Neural progenitor cell (in vitro differentiated cells): Measurements from ENCODE around the gene MIR17HG. TPM values are rescaled to one million over a fixed set of nuclear protein-coding genes. Genes with fewer than 3 reads are reported as not detected.

Source experiments
- DNase-seq: peaks from one replicate; pipeline ENCODE4 v3.0.0-alpha.2; 2016; ENCODE audit warnings: low spot score
- H2AFZ ChIP-seq: fragments of 200-600 bp; sonication (generic); replicated peaks from 2 replicates; pipeline ENCODE4 v1.6.1; 2016; ENCODE audit warnings: antibody characterized with exemption
- H3F3A ChIP-seq: fragments of 200-600 bp; sonication (generic); 2 replicates; pipeline ENCODE4 v1.6.1; 2016; ENCODE audit warnings: antibody characterized with exemption, low read depth
- H3K27ac ChIP-seq: fragments of 200-600 bp; sonication (generic); 2 replicates; pipeline ENCODE4 v1.5.1; 2016; ENCODE audit warnings: mild to moderate bottlenecking
- H3K27me3 ChIP-seq: fragments of 200-600 bp; sonication (generic); 2 replicates; pipeline ENCODE4 v1.6.1; 2016; ENCODE audit warnings: mild to moderate bottlenecking, moderate library complexity
- H3K36me3 ChIP-seq: fragments of 200-600 bp; sonication (generic); 2 replicates; pipeline ENCODE4 v1.5.1; 2016
- H3K4me1 ChIP-seq: fragments of 200-600 bp; sonication (generic); 2 replicates; pipeline ENCODE4 v1.6.1; 2016; ENCODE audit warnings: mixed run types
- H3K4me2 ChIP-seq: fragments of 200-600 bp; sonication (generic); 2 replicates; pipeline ENCODE4 v1.6.1; 2016
- H3K4me3 ChIP-seq: fragments of 200-600 bp; sonication (generic); 2 replicates; pipeline ENCODE4 v1.5.1; 2016
- H3K79me2 ChIP-seq: fragments of 200-600 bp; sonication (generic); 2 replicates; pipeline ENCODE4 v1.6.1; 2016; ENCODE audit warnings: low read depth
- H3K9ac ChIP-seq: fragments of 200-600 bp; sonication (generic); 2 replicates; pipeline ENCODE4 v1.6.1; 2016
- H3K9me3 ChIP-seq: fragments of 200-600 bp; sonication (generic); 2 replicates; pipeline ENCODE4 v1.5.1; 2016; ENCODE audit warnings: low read depth
- H4K20me1 ChIP-seq: fragments of 200-600 bp; sonication (generic); 2 replicates; pipeline ENCODE4 v1.6.1; 2016; ENCODE audit warnings: low read depth
- H3K27ac Mint-ChIP-seq: 3 replicates; pipeline ENCODE4 v1.8.0; 2021; ENCODE audit warnings: mixed read lengths
- H3K27me3 Mint-ChIP-seq: 2 replicates; pipeline ENCODE4 v1.8.0; 2022; ENCODE audit warnings: low read depth, mild to moderate bottlenecking, inconsistent platforms, moderate library complexity, mixed read lengths; ENCODE audit not compliant: insufficient read depth
- H3K36me3 Mint-ChIP-seq: 3 replicates; pipeline ENCODE4 v1.8.0; 2021; ENCODE audit warnings: mixed read lengths
- H3K4me1 Mint-ChIP-seq: 3 replicates; pipeline ENCODE4 v1.8.0; 2021; ENCODE audit warnings: mixed read lengths
- H3K4me3 Mint-ChIP-seq: 3 replicates; pipeline ENCODE4 v1.8.0; 2021; ENCODE audit warnings: mild to moderate bottlenecking, moderate library complexity, mixed read lengths
- H3K9me3 Mint-ChIP-seq: 3 replicates; pipeline ENCODE4 v1.8.0; 2020; ENCODE audit warnings: mixed read lengths
- EZH2 ChIP-seq: fragments of 200-600 bp; sonication (generic); IDR thresholded peaks from 2 replicates; pipeline ENCODE4 v1.6.1; 2017; ENCODE audit warnings: antibody characterized with exemption, mild to moderate bottlenecking, moderate library complexity
- EZH2phosphoT487 ChIP-seq: fragments of 200-600 bp; sonication (generic); IDR thresholded peaks from 2 replicates; pipeline ENCODE4 v1.6.1; 2017; ENCODE audit warnings: antibody characterized with exemption
- total RNA-seq: library from RNA; depleted of rRNA; stranded (reverse); fragments of >200 nt; gene quantifications from 2 replicates; pipeline ENCODE4 v1.2.3, GENCODE V29; 2015; ENCODE audit warnings: low replicate concordance
- TF ChIP-seq, protein P1 (sequence below): fragments of 200-600 bp; sonication (generic); IDR thresholded peaks from 2 replicates; pipeline ENCODE4 v1.5.1; 2017; ENCODE audit warnings: antibody characterized with exemption, mild to moderate bottlenecking

Gene MIR17HG
- total RNA-seq, result 53.4 and 69.7 TPM in 2 replicates

DNA sequence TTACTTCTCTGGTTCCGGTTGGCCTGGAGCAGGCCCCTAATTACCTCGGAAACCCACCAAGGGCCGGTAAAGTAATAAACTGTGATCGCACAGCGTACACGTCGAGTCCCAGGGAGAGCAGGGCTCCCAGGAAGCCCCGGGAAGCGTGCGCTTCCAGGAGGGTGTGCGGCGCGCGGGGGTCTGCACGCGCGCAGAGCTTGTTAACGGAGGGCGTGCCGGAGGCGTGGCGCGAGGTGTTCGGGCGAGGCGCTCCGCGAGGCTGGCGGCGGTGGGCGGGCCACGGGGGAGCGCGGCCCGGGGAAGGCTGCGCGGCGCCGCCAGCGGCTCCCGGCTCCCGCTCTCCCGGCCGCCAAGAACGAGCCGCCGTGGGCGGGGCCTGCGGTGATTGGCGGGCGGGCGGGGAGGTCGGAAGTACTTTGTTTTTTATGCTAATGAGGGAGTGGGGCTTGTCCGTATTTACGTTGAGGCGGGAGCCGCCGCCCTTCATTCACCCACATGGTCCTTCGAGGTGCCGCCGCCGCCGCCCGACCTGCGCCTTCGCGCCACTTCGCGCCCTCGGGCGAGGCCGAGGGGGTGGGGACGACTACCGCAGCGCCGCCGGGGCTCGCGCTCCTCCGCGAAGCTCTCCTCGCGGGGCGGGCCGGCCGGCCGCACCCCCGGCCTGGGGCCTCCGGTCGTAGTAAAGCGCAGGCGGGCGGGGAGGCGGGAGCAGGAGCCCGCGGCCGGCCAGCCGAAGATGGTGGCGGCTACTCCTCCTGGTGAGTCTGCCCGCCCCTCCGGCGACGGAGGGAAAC, at the start of gene MIR17HG:
MIR17HG (plus strand) TSS at position 486 of the 794 bp plus-strand sequence.
- Histone ChIP-seq H3K36me3 (peaks cover 25% of the 10 kb centered on the region), H2AFZ (peak within 1 kb of the TSS; percentile 72), H3K27ac (peak within 1 kb of the TSS; percentile 97), H3F3A (peaks cover 43% of the 10 kb centered on the region), H3K4me2 (peak within 1 kb of the TSS; percentile 80), H3K4me1 (peaks cover 33% of the 10 kb centered on the region), H4K20me1 (peaks cover 35% of the 10 kb centered on the region), H3K79me2 (peaks cover 47% of the 10 kb centered on the region), H3K4me3 (peak within 1 kb of the TSS; percentile 68), H3K9ac (peak within 1 kb of the TSS; percentile 96), H3K27me3 (peaks cover 44% of the 10 kb centered on the region), H3K9me3 (no peaks in the 10 kb centered on the region)
- H3K27me3 Mint-ChIP-seq, result peaks cover 7% of the 10 kb centered on the region
- H3K4me1 Mint-ChIP-seq, result peaks cover 34% of the 10 kb centered on the region
- TF ChIP-seq, protein P1, sequence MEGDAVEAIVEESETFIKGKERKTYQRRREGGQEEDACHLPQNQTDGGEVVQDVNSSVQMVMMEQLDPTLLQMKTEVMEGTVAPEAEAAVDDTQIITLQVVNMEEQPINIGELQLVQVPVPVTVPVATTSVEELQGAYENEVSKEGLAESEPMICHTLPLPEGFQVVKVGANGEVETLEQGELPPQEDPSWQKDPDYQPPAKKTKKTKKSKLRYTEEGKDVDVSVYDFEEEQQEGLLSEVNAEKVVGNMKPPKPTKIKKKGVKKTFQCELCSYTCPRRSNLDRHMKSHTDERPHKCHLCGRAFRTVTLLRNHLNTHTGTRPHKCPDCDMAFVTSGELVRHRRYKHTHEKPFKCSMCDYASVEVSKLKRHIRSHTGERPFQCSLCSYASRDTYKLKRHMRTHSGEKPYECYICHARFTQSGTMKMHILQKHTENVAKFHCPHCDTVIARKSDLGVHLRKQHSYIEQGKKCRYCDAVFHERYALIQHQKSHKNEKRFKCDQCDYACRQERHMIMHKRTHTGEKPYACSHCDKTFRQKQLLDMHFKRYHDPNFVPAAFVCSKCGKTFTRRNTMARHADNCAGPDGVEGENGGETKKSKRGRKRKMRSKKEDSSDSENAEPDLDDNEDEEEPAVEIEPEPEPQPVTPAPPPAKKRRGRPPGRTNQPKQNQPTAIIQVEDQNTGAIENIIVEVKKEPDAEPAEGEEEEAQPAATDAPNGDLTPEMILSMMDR, result no peak
- no peak for TF ChIP-seq EZH2phosphoT487
- TF ChIP-seq EZH2, result peak; percentile 31
- peaks cover 24% of the 10 kb centered on the region for H3K36me3 Mint-ChIP-seq
- peak; percentile 96 for DNase-seq
- H3K9me3 Mint-ChIP-seq, result no peaks in the 10 kb centered on the region
- H3K4me3 Mint-ChIP-seq, result peak within 1 kb of the TSS; percentile 93
- H3K27ac Mint-ChIP-seq, result peak within 1 kb of the TSS; percentile 83

DNA sequence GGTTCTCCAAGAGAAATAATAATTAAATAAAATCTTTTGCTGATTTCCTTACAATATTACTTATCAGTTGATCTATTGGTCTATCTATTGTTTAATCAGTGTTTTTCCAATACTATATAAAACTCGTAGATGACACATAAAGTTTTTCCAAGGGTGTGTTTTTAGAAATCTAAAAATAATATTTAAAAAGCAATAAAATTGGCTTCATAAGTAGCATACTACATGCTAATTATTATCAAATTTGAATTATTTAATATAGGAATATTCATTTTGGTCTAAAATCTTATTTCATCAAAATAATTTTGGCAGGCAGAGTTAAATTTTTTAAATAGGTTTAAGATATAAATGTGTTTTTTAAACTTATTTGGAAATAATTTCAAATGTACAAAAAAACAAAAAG, 49.4 kb upstream of the MIR17HG start:
- Histone ChIP-seq H4K20me1 (no peaks in the 10 kb centered on the region), H3K36me3 (no peaks in the 10 kb centered on the region), H3K79me2 (no peaks in the 10 kb centered on the region), H2AFZ (no peak overlapping the region), H3K4me1 (no peaks in the 10 kb centered on the region), H3K9me3 (no peaks in the 10 kb centered on the region), H3K4me2 (no peak overlapping the region), H3K9ac (no peak overlapping the region), H3K4me3 (no peak overlapping the region), H3K27ac (no peak overlapping the region), H3K27me3 (no peaks in the 10 kb centered on the region), H3F3A (no peaks in the 10 kb centered on the region)
- Mint-ChIP-seq H3K4me3 (no peak overlapping the region), H3K9me3 (no peaks in the 10 kb centered on the region), H3K36me3 (no peaks in the 10 kb centered on the region), H3K4me1 (no peaks in the 10 kb centered on the region), H3K27ac (no peak overlapping the region), H3K27me3 (peaks cover 4% of the 10 kb centered on the region)
- TF ChIP-seq, protein P1, result no peak
- no peak for TF ChIP-seq EZH2phosphoT487
- no peak for TF ChIP-seq EZH2
- DNase-seq, result no peak

DNA sequence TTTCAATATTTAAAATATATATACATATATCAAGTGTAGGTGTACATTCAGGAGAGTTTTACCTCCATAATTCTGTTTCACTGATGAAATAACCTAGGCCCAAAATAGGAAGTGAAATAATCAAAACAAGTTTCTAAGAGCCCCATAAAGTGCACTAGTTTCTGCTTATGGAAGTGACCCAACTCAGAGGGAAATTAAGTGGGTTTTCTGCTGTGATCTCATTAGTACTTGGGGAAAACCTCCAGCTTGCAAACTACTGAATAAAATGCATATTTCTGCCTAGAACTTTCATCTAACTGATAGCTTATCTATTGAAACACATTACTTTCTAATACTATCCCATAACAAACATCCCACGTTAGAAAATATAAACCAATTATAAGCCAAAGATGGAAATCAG, 45.4 kb upstream of the MIR17HG start:
- TF ChIP-seq, protein P1, result no peak
- TF ChIP-seq EZH2 (no peak), EZH2phosphoT487 (no peak)
- Histone ChIP-seq H3K36me3 (no peaks in the 10 kb centered on the region), H4K20me1 (no peaks in the 10 kb centered on the region), H3K9me3 (no peaks in the 10 kb centered on the region), H3K27ac (no peak overlapping the region), H3F3A (no peaks in the 10 kb centered on the region), H3K9ac (no peak overlapping the region), H3K4me3 (no peak overlapping the region), H3K79me2 (no peaks in the 10 kb centered on the region), H3K4me1 (no peaks in the 10 kb centered on the region), H3K4me2 (no peak overlapping the region), H2AFZ (no peak overlapping the region), H3K27me3 (no peaks in the 10 kb centered on the region)
- Mint-ChIP-seq H3K9me3 (peaks cover 4% of the 10 kb centered on the region), H3K4me1 (no peaks in the 10 kb centered on the region), H3K27me3 (peaks cover 4% of the 10 kb centered on the region), H3K27ac (no peak overlapping the region), H3K36me3 (no peaks in the 10 kb centered on the region), H3K4me3 (no peak overlapping the region)
- no peak for DNase-seq
